ENCODE results near the gene ACP2.

Gene ACP2

DNA sequence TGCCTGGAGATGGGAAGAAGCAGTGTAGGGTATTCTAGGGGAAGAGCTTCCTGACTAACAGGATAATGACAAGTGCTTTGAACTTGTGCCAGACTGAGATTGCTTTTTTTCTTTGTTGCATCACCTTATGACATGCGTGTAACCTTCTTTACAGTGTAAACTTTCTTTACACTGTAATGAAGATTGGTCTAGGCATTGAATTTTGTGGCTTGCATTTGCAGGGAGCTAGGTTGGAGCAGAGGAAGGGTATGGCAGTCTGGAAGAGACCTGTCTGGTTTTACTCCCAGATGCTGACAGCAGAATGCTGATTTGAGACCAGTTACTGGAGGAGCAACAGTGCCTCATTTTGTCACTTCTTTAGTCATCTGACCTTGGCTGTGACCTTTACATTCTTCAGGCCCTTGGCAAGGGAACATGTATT lies 28.2 kb downstream of the ACP2 start:
- Histone ChIP-seq H3F3A (ENCODE audit: insufficient read depth, low read length) (no peaks in the 10 kb centered on the region), H2AFZ (ENCODE audit: low read length) (no peak overlapping the region), H3K27me3 (ENCODE audit: insufficient read depth, low read length) (no peaks in the 10 kb centered on the region), H3K4me2 (ENCODE audit: low read length) (no peak overlapping the region), H3K4me1 (ENCODE audit: insufficient read depth, low read length, severe bottlenecking) (peaks cover 39% of the 10 kb centered on the region), H3K79me2 (ENCODE audit: insufficient read depth, low read length) (no peaks in the 10 kb centered on the region), H3K9ac (ENCODE audit: low read length) (no peak overlapping the region), H3K27ac (ENCODE audit: low read depth, low read length, poor library complexity, severe bottlenecking) (peak overlapping the region; percentile 31), H4K20me1 (ENCODE audit: insufficient read depth, low read length) (no peaks in the 10 kb centered on the region), H3K36me3 (ENCODE audit: insufficient read depth, low read length) (peaks cover 32% of the 10 kb centered on the region), H3K9me2 (ENCODE audit: low read depth, low read length) (no peaks in the 10 kb centered on the region), H3K4me3 (ENCODE audit: low read depth, low read length, poor library complexity, severe bottlenecking) (no peak overlapping the region), H3K9me3 (ENCODE audit: low read length) (no peaks in the 10 kb centered on the region)
- TF ChIP-seq, protein P1, sequence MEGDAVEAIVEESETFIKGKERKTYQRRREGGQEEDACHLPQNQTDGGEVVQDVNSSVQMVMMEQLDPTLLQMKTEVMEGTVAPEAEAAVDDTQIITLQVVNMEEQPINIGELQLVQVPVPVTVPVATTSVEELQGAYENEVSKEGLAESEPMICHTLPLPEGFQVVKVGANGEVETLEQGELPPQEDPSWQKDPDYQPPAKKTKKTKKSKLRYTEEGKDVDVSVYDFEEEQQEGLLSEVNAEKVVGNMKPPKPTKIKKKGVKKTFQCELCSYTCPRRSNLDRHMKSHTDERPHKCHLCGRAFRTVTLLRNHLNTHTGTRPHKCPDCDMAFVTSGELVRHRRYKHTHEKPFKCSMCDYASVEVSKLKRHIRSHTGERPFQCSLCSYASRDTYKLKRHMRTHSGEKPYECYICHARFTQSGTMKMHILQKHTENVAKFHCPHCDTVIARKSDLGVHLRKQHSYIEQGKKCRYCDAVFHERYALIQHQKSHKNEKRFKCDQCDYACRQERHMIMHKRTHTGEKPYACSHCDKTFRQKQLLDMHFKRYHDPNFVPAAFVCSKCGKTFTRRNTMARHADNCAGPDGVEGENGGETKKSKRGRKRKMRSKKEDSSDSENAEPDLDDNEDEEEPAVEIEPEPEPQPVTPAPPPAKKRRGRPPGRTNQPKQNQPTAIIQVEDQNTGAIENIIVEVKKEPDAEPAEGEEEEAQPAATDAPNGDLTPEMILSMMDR (IDR thresholded peaks at IDR 0.05; ENCODE audit: low read length): no peak
- no peak for TF ChIP-seq EZH2 (IDR thresholded peaks at IDR 0.05; ENCODE audit: borderline replicate concordance, low read length)

DNA sequence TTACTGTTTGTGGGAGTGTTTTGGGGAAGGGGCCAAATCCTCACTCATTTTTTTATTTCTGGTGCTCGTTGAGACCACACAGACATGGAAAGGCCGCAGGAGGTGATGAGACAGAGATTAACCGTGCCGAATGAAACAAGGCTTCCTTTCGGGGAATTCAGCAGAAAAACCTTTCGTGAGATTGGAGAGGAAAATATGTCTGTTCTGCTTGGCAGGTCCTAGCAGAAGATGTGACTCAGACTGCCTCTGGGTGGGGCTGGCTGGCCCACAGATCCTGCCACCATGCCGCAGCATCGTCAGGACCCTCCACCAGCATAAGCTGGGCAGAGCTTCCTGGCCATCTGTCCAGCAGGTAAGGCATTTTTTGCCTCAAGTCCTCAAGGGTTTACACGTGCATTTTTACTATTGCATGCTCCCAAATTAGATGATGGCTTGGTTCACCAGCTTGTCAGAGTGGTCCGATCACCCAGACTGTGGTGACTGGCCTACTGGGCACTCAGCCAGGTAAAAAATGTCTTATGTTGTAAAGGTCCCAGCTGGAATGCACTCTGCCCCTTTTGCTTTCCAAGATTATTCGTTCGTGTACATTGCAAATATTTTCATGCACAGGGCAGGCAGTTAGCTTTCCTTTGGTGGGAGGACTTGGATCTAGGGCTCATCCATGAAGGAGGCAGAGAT lies 32.4 kb downstream of the ACP2 start:
- Histone ChIP-seq H3K27ac (ENCODE audit: low read depth, low read length, poor library complexity, severe bottlenecking) (peak overlapping the region; percentile 94), H3K79me2 (ENCODE audit: insufficient read depth, low read length) (no peaks in the 10 kb centered on the region)
- TF ChIP-seq, protein P1 (IDR thresholded peaks at IDR 0.05; ENCODE audit: low read length): peak; percentile 40
- TF ChIP-seq EZH2 (IDR thresholded peaks at IDR 0.05; ENCODE audit: borderline replicate concordance, low read length): no peak

DNA sequence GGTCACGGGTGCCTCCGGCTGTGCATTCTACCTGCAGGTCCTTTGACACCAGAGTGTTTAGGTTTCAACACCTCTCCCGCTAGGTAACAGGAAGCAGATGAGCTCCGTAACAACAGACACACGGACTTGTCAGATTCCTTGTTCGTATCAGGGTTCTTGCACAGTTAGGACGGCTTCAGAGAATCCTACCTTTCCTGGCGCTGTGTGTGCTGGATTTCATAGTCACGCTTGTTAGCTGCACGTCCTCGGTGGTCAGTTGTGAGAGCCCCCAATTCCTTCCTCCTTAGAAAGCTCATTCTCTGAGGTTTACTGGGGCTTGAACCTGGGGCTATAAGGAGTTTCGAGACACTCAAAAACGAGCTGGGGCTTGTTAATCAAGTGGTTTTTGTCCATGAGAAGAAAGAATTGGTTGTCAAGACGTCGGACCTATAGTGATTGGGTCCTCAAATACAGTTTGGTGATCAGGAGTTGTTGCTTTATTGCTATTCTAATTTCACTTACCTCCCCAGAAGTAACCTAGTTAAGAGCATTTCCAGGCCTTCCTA lies 33.2 kb downstream of the ACP2 start:
- H2AFZ ChIP-seq (ENCODE audit: low read length): no peak overlapping the region
- H3K27ac ChIP-seq (ENCODE audit: low read depth, low read length, poor library complexity, severe bottlenecking): peak overlapping the region; percentile 94
- no peaks in the 10 kb centered on the region for H3K79me2 ChIP-seq (ENCODE audit: insufficient read depth, low read length)

More for the DNA sequence above, 32.4 kb downstream of the ACP2 start:
- H3K9me3 ChIP-seq (ENCODE audit: low read length): no peaks in the 10 kb centered on the region
- no peaks in the 10 kb centered on the region for H3K27me3 ChIP-seq (ENCODE audit: insufficient read depth, low read length)
- H3K9ac ChIP-seq (ENCODE audit: low read length): peak overlapping the region; percentile 91
- H3K4me1 ChIP-seq (ENCODE audit: insufficient read depth, low read length, severe bottlenecking): peaks cover 48% of the 10 kb centered on the region
- H4K20me1 ChIP-seq (ENCODE audit: insufficient read depth, low read length): no peaks in the 10 kb centered on the region
- no peaks in the 10 kb centered on the region for H3K9me2 ChIP-seq (ENCODE audit: low read depth, low read length)
- H3K4me3 ChIP-seq (ENCODE audit: low read depth, low read length, poor library complexity, severe bottlenecking): peak overlapping the region; percentile 74
- H3K36me3 ChIP-seq (ENCODE audit: insufficient read depth, low read length): peaks cover 19% of the 10 kb centered on the region
- no peaks in the 10 kb centered on the region for H3F3A ChIP-seq (ENCODE audit: insufficient read depth, low read length)
- H2AFZ ChIP-seq (ENCODE audit: low read length): no peak overlapping the region
- H3K4me2 ChIP-seq (ENCODE audit: low read length): peak overlapping the region; percentile 86

More for the DNA sequence above, 33.2 kb downstream of the ACP2 start:
- Histone ChIP-seq H3F3A (ENCODE audit: insufficient read depth, low read length) (no peaks in the 10 kb centered on the region), H3K36me3 (ENCODE audit: insufficient read depth, low read length) (peaks cover 15% of the 10 kb centered on the region), H3K9me2 (ENCODE audit: low read depth, low read length) (no peaks in the 10 kb centered on the region), H3K27me3 (ENCODE audit: insufficient read depth, low read length) (no peaks in the 10 kb centered on the region), H3K9ac (ENCODE audit: low read length) (peak overlapping the region; percentile 91), H4K20me1 (ENCODE audit: insufficient read depth, low read length) (no peaks in the 10 kb centered on the region), H3K4me2 (ENCODE audit: low read length) (peak overlapping the region; percentile 86), H3K4me3 (ENCODE audit: low read depth, low read length, poor library complexity, severe bottlenecking) (peak overlapping the region; percentile 74), H3K4me1 (ENCODE audit: insufficient read depth, low read length, severe bottlenecking) (peaks cover 48% of the 10 kb centered on the region), H3K9me3 (ENCODE audit: low read length) (no peaks in the 10 kb centered on the region)
- TF ChIP-seq, protein P1 (IDR thresholded peaks at IDR 0.05; ENCODE audit: low read length): no peak
- no peak for TF ChIP-seq EZH2 (IDR thresholded peaks at IDR 0.05; ENCODE audit: borderline replicate concordance, low read length)
